HEK293T (cell line): ENCODE results near the gene PDIA6.

ENCODE experiments used
- CTCF ChIA-PET: fragments of 350-600 bp; formaldehyde crosslinking; extraction: SDS; loops from one replicate; lab custom pipeline; 2021; ENCODE audit warnings: antibody characterized with exemption, inconsistent platforms; lab: Yijun Ruan, JAX
- POLR2A ChIA-PET: fragments of 350-600 bp; formaldehyde crosslinking; extraction: SDS; loops from one replicate; lab custom pipeline; 2020; ENCODE audit warnings: antibody characterized with exemption, inconsistent platforms; lab: Yijun Ruan, JAX
- DNase-seq: peaks from one replicate; pipeline ENCODE4 v3.0.0; 2012; ENCODE audit warnings: mixed read lengths; ENCODE audit errors: extremely low spot score
- ARNT ChIP-seq: fragments of 450-650 bp; IDR thresholded peaks from 2 replicates; pipeline ENCODE4 v1.6.1; 2017; ENCODE audit warnings: mild to moderate bottlenecking
- BHLHE40 ChIP-seq: fragments of 450-650 bp; IDR thresholded peaks from 2 replicates; pipeline ENCODE4 v1.6.1; 2016; ENCODE audit warnings: mild to moderate bottlenecking, moderate library complexity, borderline replicate concordance
- CTBP1 ChIP-seq: fragments of 450-650 bp; IDR thresholded peaks from 2 replicates; pipeline ENCODE4 v1.6.1; 2016; ENCODE audit warnings: borderline replicate concordance
- ELF4 ChIP-seq: fragments of 450-650 bp; IDR thresholded peaks from 2 replicates; pipeline ENCODE4 v1.6.1; 2017; ENCODE audit warnings: antibody characterized with exemption
- FOXA1 ChIP-seq: fragments of 450-650 bp; IDR thresholded peaks from 2 replicates; pipeline ENCODE4 v1.6.1; 2016; ENCODE audit warnings: mild to moderate bottlenecking
- FOXK2 ChIP-seq: fragments of 450-650 bp; IDR thresholded peaks from 2 replicates; pipeline ENCODE4 v1.6.1; 2016; ENCODE audit warnings: mild to moderate bottlenecking
- FOXM1 ChIP-seq: fragments of 450-650 bp; IDR thresholded peaks from 2 replicates; pipeline ENCODE4 v1.6.1; 2017; ENCODE audit warnings: mild to moderate bottlenecking, borderline replicate concordance
- HDGF ChIP-seq: fragments of 450-650 bp; IDR thresholded peaks from 2 replicates; pipeline ENCODE4 v1.6.1; 2017; ENCODE audit warnings: antibody characterized with exemption, borderline replicate concordance
- L3MBTL2 ChIP-seq: fragments of 450-650 bp; conservative IDR thresholded peaks from 2 replicates; pipeline ENCODE4 v1.6.1; 2016; ENCODE audit warnings: mild to moderate bottlenecking
- LEF1 ChIP-seq: fragments of 450-650 bp; IDR thresholded peaks from 2 replicates; pipeline ENCODE4 v1.6.1; 2017; ENCODE audit warnings: mild to moderate bottlenecking, borderline replicate concordance
- NFRKB ChIP-seq: fragments of 450-650 bp; IDR thresholded peaks from 2 replicates; pipeline ENCODE4 v1.6.1; 2016; ENCODE audit warnings: mild to moderate bottlenecking, moderate library complexity
- SP1 ChIP-seq: fragments of 450-650 bp; IDR thresholded peaks from 2 replicates; pipeline ENCODE4 v1.6.1; 2017
- SUZ12 ChIP-seq: fragments of 450-650 bp; IDR thresholded peaks from 2 replicates; pipeline ENCODE4 v1.6.1; 2016; ENCODE audit warnings: mild to moderate bottlenecking
- TARDBP ChIP-seq: fragments of 450-650 bp; IDR thresholded peaks from 2 replicates; pipeline ENCODE4 v1.6.1; 2016
- ZNF384 ChIP-seq: fragments of 450-650 bp; IDR thresholded peaks from 2 replicates; pipeline ENCODE4 v1.6.1; 2016
- TF ChIP-seq, protein P1 (sequence below): fragments of 450-650 bp; IDR thresholded peaks from 2 replicates; pipeline ENCODE4 v1.6.1; 2016

PDIA6 gene

DNA sequence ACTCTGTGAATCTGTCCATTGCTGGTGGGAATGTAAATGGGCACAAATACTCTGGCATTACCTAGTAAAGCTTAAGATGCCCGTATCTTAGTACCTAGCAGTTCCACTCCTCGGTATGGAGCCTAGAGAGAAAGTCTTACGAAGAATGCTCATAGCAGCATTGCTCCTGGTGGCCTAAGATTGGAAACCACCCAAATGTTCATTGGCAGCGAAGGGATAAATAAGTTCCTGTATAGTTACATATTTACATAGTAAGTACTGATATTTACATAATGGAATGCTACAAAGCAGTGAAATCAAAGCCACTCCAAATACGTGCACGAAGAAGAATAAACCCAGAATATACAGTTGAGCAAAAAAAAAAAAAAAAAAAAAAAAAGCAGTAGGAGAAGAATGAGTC lies 46.7 kb upstream of the PDIA6 start:
- TF ChIP-seq TARDBP: no peak
- no peak for TF ChIP-seq L3MBTL2
- TF ChIP-seq, protein P1, sequence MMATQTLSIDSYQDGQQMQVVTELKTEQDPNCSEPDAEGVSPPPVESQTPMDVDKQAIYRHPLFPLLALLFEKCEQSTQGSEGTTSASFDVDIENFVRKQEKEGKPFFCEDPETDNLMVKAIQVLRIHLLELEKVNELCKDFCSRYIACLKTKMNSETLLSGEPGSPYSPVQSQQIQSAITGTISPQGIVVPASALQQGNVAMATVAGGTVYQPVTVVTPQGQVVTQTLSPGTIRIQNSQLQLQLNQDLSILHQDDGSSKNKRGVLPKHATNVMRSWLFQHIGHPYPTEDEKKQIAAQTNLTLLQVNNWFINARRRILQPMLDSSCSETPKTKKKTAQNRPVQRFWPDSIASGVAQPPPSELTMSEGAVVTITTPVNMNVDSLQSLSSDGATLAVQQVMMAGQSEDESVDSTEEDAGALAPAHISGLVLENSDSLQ: no peak
- TF ChIP-seq SUZ12: no peak
- TF ChIP-seq CTBP1: no peak
- ChIA-PET CTCF (no interaction called here), POLR2A (no interaction called here)
- DNase-seq: no peak

DNA sequence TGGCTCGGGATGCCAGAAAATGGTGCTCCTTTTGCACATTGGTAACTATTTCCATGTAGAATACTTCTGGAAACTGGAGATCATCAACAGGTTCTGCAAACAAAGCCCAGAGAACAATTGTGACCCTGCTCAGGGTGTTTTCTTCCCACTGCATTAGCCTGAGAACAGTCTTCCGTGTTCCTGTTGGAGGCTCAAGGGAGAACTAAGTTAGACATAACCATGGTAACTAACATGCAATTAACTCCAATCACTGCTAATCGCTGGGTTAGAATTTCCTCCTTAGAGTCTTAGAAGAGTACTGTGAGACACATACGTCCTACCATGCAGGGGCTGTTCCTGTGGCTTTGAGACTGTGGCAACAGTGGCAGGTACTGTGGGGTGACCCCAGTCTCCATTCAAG lies 36.0 kb upstream of the PDIA6 start:
- DNase-seq: no peak
- ChIA-PET CTCF (no interaction called here), POLR2A (no interaction called here)
- TF ChIP-seq LEF1 (no peak), FOXM1 (no peak), SP1 (no peak), FOXK2 (no peak), CTBP1 (no peak), ZNF384 (no peak), HDGF (no peak), ELF4 (no peak), SUZ12 (no peak), NFRKB (no peak), FOXA1 (no peak), TARDBP (no peak), L3MBTL2 (no peak), BHLHE40 (no peak), ARNT (no peak)
- TF ChIP-seq, protein P1: no peak

DNA sequence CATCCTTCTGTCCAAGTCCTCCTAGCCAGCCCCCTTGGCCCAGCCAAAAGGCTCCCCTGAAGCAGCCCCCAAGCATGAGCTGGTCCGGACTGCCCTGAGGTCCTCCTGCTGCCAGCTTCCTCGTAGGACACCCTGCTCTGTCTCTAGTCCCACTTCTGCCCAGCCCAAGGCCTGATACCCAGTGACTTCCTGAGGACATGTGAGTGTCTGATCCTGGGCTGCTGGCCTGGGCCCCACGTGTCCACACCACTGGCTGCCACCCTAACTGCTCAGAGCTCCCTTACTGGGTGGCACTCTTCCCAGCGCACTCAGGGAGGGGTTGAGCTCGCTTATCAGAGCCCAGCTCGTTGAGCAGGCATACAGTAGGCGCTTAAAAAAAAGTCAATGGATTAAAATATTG lies 34.4 kb upstream of the PDIA6 start:
- DNase-seq: no peak
- TF ChIP-seq TARDBP: no peak
- no peak for TF ChIP-seq ZNF384
- TF ChIP-seq FOXA1: no peak
- POLR2A ChIA-PET: no interaction called here
- CTCF ChIA-PET: interaction anchor here (2.0 kb wide), 1 partner anchor 12 kb away, joined by 4 read pairs; no protein-coding TSS in a partner anchor

DNA sequence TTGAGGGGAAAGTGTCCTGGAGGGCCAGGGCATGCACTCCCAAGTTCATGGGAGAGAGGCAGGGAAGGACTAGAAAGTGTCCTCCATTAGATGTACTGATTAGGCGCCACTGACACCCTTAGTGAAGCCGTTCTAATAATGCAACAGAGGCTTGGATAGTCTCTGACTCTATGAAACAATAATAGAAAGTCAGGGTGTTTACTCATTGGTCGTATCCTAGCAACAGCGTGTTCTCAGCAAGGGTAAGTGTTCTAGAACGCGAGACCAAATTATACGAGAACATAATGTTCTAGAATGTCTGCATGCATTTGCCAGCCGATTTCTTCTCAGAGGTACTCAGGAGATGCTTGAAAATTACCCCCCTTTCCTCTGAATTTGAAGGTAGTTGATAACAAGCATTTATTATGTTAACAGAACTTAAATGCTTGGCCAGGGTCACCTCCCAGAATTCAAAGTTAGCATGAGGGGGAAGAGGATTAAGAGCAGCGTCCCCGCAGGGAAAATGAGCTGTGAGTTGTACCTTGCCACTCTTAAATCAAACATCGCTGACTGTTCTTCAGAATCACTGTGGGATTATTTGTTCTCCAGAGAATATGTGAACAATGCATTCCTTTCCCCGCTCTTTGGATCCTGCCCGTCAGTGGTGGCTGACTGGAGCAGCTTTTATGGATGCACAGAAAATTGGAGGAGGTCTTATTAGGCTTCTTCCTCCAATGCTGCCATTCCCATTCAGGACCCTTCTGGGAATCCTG lies 33.7 kb upstream of the PDIA6 start:
- TF ChIP-seq L3MBTL2 (no peak), SP1 (no peak), FOXA1 (no peak), ELF4 (no peak), NFRKB (no peak)
- CTCF ChIA-PET: interaction anchor here (2.0 kb wide), 1 partner anchor 11 kb away, joined by 4 read pairs; no protein-coding TSS in a partner anchor
- DNase-seq: no peak
- POLR2A ChIA-PET: no interaction called here

DNA sequence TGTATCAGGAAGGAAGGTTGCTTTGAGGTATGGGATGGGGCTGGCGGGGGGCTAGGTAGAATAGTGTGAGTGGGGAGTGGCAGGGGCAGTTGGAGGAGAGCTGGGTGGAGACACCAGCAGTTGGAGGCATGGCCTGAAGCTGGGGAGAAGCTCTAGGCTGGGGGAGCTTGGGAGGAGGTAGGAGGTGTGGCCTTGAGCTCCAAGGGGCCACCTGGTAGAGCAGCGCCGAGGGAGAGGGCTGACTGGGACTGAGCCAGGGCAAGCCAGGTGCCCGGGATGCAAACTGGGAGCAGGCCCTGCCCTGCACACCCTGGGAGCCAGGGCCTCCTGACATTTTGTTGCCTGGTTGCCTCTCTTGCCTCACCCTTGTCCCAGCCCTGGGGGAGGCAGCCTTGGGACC lies 33.1 kb upstream of the PDIA6 start:
- TF ChIP-seq, protein P1: no peak
- TF ChIP-seq FOXK2 (no peak), NFRKB (no peak), CTBP1 (no peak), ARNT (no peak)
- ChIA-PET POLR2A (no interaction called here), CTCF (interaction anchor here (2.0 kb wide), 1 partner anchor 10 kb away, joined by 4 read pairs; no protein-coding TSS in a partner anchor)
- DNase-seq: no peak

DNA sequence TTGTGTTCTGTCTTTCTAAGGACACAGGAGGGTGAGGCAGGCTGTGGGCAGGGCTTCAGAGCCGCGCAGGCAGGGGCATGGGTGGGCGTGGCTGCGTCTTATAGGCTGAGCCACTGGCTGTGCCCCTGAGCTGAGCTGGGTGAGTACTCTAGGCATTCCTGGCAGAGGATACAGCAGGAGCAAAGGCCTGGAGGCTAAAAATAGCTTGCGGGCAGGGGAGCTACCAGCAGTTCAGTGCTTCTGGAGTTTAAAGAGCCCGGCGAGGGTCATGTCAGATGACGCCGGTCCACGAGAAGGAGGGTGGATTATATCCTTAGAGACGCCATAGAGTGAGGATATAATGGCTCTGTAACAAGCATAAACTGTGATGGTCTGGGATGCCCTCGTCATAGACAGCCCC lies 31.5 kb upstream of the PDIA6 start:
- ChIA-PET CTCF (interaction anchor here (1.1 kb wide), 1 partner anchor 20 kb away, joined by 3 read pairs; no protein-coding TSS in a partner anchor), POLR2A (no interaction called here)
- DNase-seq: no peak
- no peak for TF ChIP-seq SUZ12

DNA sequence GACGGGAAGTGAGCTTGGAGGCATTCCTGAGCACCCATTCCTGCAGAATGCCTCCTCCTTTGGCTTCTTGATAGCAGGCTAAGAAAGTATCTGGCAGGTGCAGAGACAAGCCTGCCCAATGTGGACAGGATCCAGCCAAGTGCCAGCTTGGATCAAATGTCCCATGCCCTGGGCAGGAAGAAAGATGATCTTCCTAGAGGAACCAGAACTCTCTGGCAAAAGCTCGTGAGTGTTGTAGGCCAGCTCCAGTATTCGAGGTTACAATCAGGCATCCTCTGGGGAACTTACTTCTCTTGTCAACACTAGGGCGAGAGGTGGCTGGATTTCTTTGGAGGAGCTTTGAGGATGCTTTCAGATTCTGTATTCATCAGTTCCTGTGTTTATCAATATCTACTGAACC lies 29.9 kb upstream of the PDIA6 start:
- ChIA-PET POLR2A (no interaction called here), CTCF (interaction anchor here (0.8 kb wide), 1 partner anchor 10 kb away, joined by 3 read pairs; no protein-coding TSS in a partner anchor)
- TF ChIP-seq TARDBP: no peak
- no peak for TF ChIP-seq ELF4
- no peak for TF ChIP-seq ARNT
- no peak for TF ChIP-seq BHLHE40
- no peak for TF ChIP-seq FOXA1
- no peak for TF ChIP-seq L3MBTL2
- TF ChIP-seq, protein P1: no peak
- TF ChIP-seq LEF1: no peak
- DNase-seq: no peak
